ENCODE measurements around the gene ALG12. TPM values are rescaled to one million over a fixed set of nuclear protein-coding genes. Genes with fewer than 3 reads are reported as not detected.
A peak's percentile ranks its signal among the peaks of the same experiment; 100 is the strongest.

The ALG12 gene
- total and polyA plus RNA-seq, 2 of the 13 experiments (the other 11 are each of a cell fraction or from before 2014, with no cell fraction given), result 7.8 to 15.8 TPM

DNA sequence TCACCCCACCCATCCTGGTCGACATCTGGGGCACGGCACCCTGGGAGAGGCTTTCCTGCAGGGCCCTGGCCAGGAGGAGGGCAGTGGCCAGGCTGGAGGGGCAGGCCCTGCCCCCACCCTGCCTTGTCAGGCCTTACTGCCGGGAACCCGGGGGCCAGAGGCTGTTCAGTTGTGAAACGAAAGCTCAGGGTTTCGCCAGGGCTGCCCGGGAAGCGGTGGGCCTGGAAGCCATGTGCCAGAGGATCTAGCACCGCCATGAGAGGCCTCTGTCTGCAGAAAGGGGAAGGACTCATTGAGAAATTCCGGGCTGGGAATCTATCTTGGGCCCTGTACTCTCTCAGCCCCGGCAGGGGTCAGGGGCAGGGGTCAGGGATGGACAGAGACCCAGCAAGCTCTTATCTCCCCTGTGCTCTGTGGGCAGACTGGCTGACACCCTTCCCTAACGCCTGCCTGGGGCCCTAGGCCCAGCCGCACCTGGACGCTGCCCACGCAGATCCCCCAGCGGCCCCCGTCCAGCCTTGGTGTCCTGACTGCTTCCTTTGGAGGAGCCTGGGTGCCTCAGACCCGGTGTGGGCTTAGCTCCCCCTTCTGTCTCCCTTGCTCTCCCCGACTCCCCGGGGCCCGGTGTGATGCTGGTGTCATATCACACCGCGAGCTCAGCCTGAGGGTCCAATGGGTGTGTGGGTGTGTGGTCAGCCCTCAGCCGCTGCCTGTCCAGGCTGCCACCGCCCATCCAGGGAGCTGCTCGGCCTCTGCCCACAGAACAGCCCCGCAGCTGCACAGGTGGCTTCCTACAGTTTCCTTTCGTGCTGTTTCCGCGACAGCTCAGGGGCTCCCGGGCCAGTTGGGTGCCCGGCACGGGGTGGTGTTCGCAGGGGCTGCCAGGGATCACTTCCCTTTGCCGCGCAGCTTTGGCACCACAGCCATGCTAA is 48.8 kb upstream of the ALG12 start (continued):
- TF ChIP-seq ZNF383 (CRISPR knock-in tag; IDR thresholded peaks at IDR 0.05; ENCODE audit: borderline replicate concordance) (no peak), RORA (CRISPR knock-in tag; IDR thresholded peaks at IDR 0.05) (no peak), LCORL (IDR thresholded peaks at IDR 0.05) (no peak), LCORL (CRISPR knock-in tag; IDR thresholded peaks at IDR 0.05) (peak; percentile 54; the same call in 1 of the 2 replicates), FLYWCH1 (CRISPR knock-in tag; IDR thresholded peaks at IDR 0.05) (no peak), FOXA1 (IDR thresholded peaks at IDR 0.05) (no peak), FOXA1 (CRISPR knock-in tag; IDR thresholded peaks at IDR 0.05) (no peak), ZNF605 (CRISPR knock-in tag; IDR thresholded peaks at IDR 0.05) (0 out of 2 replicates have a peak, but pooled peaks have one; percentile 31), IKZF4 (CRISPR knock-in tag; IDR thresholded peaks at IDR 0.05; ENCODE audit: borderline replicate concordance, low read depth, not compliant biosample characterization) (no peak), POLR2A (IDR thresholded peaks at IDR 0.05; ENCODE audit: insufficient read depth in 1 of 2, low read depth in 2 of 2, low read length in 2 of 2) (peak in 1 of 2 experiments; percentile 55; a peak in 2 of 4 replicates), ZFP90 (CRISPR knock-in tag; IDR thresholded peaks at IDR 0.05; ENCODE audit: borderline replicate concordance) (peak; percentile 85; the same call in 1 of the 2 replicates), ZFP36 (IDR thresholded peaks at IDR 0.05; ENCODE audit: borderline replicate concordance, low read depth, low read length, partially characterized antibody) (no peak), ARNTL (CRISPR knock-in tag; IDR thresholded peaks at IDR 0.05) (peak; percentile 55; the same call in 1 of the 2 replicates), HIVEP1 (CRISPR knock-in tag; IDR thresholded peaks at IDR 0.05) (peak; percentile 37; the same call in 1 of the 2 replicates), ZIK1 (CRISPR knock-in tag; IDR thresholded peaks at IDR 0.05; ENCODE audit: borderline replicate concordance, low read depth) (no peak), MATR3 (CRISPR knock-in tag; IDR thresholded peaks at IDR 0.05) (no peak), TBP (CRISPR knock-in tag; IDR thresholded peaks at IDR 0.05) (no peak), ZBTB42 (CRISPR knock-in tag; IDR thresholded peaks at IDR 0.05) (no peak), BHLHE40 (IDR thresholded peaks at IDR 0.05; ENCODE audit: low read length) (no peak)
- TF ChIP-seq, protein P1, sequence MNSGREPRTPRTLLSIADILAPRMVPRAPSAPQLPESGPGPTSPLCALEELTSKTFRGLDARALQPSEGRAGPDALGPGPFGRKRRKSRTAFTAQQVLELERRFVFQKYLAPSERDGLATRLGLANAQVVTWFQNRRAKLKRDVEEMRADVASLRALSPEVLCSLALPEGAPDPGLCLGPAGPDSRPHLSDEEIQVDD (CRISPR knock-in tag; IDR thresholded peaks at IDR 0.05; ENCODE audit: borderline replicate concordance), result no peak
- TF ChIP-seq, protein P2, sequence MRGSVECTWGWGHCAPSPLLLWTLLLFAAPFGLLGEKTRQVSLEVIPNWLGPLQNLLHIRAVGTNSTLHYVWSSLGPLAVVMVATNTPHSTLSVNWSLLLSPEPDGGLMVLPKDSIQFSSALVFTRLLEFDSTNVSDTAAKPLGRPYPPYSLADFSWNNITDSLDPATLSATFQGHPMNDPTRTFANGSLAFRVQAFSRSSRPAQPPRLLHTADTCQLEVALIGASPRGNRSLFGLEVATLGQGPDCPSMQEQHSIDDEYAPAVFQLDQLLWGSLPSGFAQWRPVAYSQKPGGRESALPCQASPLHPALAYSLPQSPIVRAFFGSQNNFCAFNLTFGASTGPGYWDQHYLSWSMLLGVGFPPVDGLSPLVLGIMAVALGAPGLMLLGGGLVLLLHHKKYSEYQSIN (CRISPR knock-in tag; IDR thresholded peaks at IDR 0.05; ENCODE audit: borderline replicate concordance), result no peak
- TF ChIP-seq, protein P3, sequence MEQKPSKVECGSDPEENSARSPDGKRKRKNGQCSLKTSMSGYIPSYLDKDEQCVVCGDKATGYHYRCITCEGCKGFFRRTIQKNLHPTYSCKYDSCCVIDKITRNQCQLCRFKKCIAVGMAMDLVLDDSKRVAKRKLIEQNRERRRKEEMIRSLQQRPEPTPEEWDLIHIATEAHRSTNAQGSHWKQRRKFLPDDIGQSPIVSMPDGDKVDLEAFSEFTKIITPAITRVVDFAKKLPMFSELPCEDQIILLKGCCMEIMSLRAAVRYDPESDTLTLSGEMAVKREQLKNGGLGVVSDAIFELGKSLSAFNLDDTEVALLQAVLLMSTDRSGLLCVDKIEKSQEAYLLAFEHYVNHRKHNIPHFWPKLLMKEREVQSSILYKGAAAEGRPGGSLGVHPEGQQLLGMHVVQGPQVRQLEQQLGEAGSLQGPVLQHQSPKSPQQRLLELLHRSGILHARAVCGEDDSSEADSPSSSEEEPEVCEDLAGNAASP (CRISPR knock-in tag; IDR thresholded peaks at IDR 0.05; ENCODE audit: borderline replicate concordance), result no peak
- TF ChIP-seq, protein P4, sequence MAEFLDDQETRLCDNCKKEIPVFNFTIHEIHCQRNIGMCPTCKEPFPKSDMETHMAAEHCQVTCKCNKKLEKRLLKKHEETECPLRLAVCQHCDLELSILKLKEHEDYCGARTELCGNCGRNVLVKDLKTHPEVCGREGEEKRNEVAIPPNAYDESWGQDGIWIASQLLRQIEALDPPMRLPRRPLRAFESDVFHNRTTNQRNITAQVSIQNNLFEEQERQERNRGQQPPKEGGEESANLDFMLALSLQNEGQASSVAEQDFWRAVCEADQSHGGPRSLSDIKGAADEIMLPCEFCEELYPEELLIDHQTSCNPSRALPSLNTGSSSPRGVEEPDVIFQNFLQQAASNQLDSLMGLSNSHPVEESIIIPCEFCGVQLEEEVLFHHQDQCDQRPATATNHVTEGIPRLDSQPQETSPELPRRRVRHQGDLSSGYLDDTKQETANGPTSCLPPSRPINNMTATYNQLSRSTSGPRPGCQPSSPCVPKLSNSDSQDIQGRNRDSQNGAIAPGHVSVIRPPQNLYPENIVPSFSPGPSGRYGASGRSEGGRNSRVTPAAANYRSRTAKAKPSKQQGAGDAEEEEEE (CRISPR knock-in tag; IDR thresholded peaks at IDR 0.05; ENCODE audit: borderline replicate concordance), result no peak
- TF ChIP-seq, protein P5, sequence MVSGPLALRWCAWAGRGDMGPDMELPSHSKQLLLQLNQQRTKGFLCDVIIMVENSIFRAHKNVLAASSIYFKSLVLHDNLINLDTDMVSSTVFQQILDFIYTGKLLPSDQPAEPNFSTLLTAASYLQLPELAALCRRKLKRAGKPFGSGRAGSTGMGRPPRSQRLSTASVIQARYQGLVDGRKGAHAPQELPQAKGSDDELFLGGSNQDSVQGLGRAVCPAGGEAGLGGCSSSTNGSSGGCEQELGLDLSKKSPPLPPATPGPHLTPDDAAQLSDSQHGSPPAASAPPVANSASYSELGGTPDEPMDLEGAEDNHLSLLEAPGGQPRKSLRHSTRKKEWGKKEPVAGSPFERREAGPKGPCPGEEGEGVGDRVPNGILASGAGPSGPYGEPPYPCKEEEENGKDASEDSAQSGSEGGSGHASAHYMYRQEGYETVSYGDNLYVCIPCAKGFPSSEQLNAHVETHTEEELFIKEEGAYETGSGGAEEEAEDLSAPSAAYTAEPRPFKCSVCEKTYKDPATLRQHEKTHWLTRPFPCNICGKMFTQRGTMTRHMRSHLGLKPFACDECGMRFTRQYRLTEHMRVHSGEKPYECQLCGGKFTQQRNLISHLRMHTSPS (CRISPR knock-in tag; IDR thresholded peaks at IDR 0.05; ENCODE audit: low read depth), result 0 out of 2 replicates have a peak, but pooled peaks have one; percentile 21
